Mesodermal cell (in vitro differentiated cells): ENCODE data around the gene ITGB7.
A peak's percentile ranks its signal among the peaks of the same experiment; 100 is the strongest.
"Not testable (repeated sequence)": the region's sequence is repeated elsewhere in the genome, so short reads cannot be mapped to it uniquely, and the experiment has no call there.

Experiments used
- H3K27ac ChIP-seq: 2 replicates; pipeline ENCODE4 v1.7.0; 2013; ENCODE audit warnings: mild to moderate bottlenecking, low read depth, low read length, moderate library complexity; ENCODE audit not compliant: severe bottlenecking
- H3K36me3 ChIP-seq: 2 replicates; pipeline ENCODE4 v1.7.1; 2013; ENCODE audit warnings: mild to moderate bottlenecking, low read length, moderate library complexity; ENCODE audit not compliant: control insufficient read depth, insufficient read depth
- H3K4me1 ChIP-seq: one replicate; pipeline ENCODE4 v1.7.1; 2013; ENCODE audit warnings: mild to moderate bottlenecking, low read length; ENCODE audit not compliant: insufficient read depth, control insufficient read depth, poor library complexity, severe bottlenecking
- H3K4me3 ChIP-seq: 2 replicates; pipeline ENCODE4 v1.7.0; 2013; ENCODE audit warnings: low read length, control low read depth, mild to moderate bottlenecking; ENCODE audit not compliant: insufficient read depth, poor library complexity, severe bottlenecking; ENCODE audit errors: extremely low read depth
- H3K9me3 ChIP-seq: 2 replicates; pipeline ENCODE4 v1.7.1; 2013; ENCODE audit warnings: mild to moderate bottlenecking, low read length, moderate library complexity; ENCODE audit not compliant: control insufficient read depth
- WGBS, 2 experiments: methylation state at CpG; one replicate each; pipeline ENCODE4 v1.1.5; 2013; ENCODE audit warnings: missing lambda C conversion rate in 2 of 2; ENCODE audit not compliant: insufficient coverage in 2 of 2; 5-methylcytosine and 5-hydroxymethylcytosine counted together

ITGB7 gene

GRCh38 chr12:53186745-53187144 lies 20.3 kb downstream of the ITGB7 start:
- no peaks in the 10 kb centered on the region for H3K9me3 ChIP-seq
- H3K36me3 ChIP-seq: peaks cover 81% of the 10 kb centered on the region
- H3K27ac ChIP-seq: no peak overlapping the region
- WGBS, 2 experiments: 97 to 100% methylated on average over 3 to 4 of the region's 4 CpGs
- H3K4me1 ChIP-seq: peaks cover 3% of the 10 kb centered on the region
- no peak overlapping the region for H3K4me3 ChIP-seq

GRCh38 chr12:53185582-53186153 lies 21.4 kb downstream of the ITGB7 start:
- H3K36me3 ChIP-seq: peaks cover 79% of the 10 kb centered on the region
- 93 to 100% methylated on average over 2 of the region's 3 CpGs for WGBS, 2 experiments
- H3K4me3 ChIP-seq: no peak overlapping the region

GRCh38 chr12:53184828-53185227 lies 22.2 kb downstream of the ITGB7 start:
- 87 to 99% methylated on average over 6 of the region's 6 CpGs for WGBS, 2 experiments
- no peak overlapping the region for H3K27ac ChIP-seq
- peaks cover 75% of the 10 kb centered on the region for H3K36me3 ChIP-seq
- no peak overlapping the region for H3K4me3 ChIP-seq
- no peaks in the 10 kb centered on the region for H3K9me3 ChIP-seq
- peaks cover 3% of the 10 kb centered on the region for H3K4me1 ChIP-seq

More at GRCh38 chr12:53185582-53186153, 21.4 kb downstream of the ITGB7 start:
- Histone ChIP-seq H3K9me3 (no peaks in the 10 kb centered on the region), H3K4me1 (peaks cover 3% of the 10 kb centered on the region), H3K27ac (no peak overlapping the region)

GRCh38 chr12:53182903-53183302 lies 24.1 kb downstream of the ITGB7 start:
- 100% methylated on average over 2 of the region's 2 CpGs for WGBS, 2 experiments
- Histone ChIP-seq H3K4me3 (peak overlapping the region; percentile 6), H3K4me1 (peaks cover 3% of the 10 kb centered on the region), H3K9me3 (no peaks in the 10 kb centered on the region), H3K27ac (no peak overlapping the region), H3K36me3 (peaks cover 63% of the 10 kb centered on the region)

DNA sequence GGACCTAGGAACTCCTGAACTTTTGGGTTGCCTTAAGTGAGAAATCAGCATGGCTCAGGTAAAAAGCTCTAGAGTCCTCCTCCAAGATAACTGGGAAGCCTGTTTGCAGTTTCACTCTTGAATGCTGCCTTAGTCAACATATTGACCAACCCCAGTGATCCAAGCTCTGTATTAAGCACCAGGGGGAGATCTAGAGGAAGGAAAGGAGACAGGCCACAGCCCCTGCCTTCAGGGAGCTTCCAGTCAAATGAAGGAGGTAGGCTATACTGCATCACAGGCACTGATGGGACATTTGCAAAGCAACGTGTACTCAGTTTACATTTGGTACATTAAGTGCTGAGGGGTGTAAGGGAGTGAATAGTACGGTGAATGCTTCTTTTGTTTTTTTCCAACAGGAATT lies 25.1 kb downstream of the ITGB7 start:
- H3K4me3 ChIP-seq: peak overlapping the region; percentile 63
- peaks cover 53% of the 10 kb centered on the region for H3K36me3 ChIP-seq
- H3K27ac ChIP-seq: no peak overlapping the region
- peaks cover 3% of the 10 kb centered on the region for H3K4me1 ChIP-seq
- H3K9me3 ChIP-seq: no peaks in the 10 kb centered on the region
- 96 to 100% methylated on average over 1 to 2 of the region's 2 CpGs for WGBS, 2 experiments

DNA sequence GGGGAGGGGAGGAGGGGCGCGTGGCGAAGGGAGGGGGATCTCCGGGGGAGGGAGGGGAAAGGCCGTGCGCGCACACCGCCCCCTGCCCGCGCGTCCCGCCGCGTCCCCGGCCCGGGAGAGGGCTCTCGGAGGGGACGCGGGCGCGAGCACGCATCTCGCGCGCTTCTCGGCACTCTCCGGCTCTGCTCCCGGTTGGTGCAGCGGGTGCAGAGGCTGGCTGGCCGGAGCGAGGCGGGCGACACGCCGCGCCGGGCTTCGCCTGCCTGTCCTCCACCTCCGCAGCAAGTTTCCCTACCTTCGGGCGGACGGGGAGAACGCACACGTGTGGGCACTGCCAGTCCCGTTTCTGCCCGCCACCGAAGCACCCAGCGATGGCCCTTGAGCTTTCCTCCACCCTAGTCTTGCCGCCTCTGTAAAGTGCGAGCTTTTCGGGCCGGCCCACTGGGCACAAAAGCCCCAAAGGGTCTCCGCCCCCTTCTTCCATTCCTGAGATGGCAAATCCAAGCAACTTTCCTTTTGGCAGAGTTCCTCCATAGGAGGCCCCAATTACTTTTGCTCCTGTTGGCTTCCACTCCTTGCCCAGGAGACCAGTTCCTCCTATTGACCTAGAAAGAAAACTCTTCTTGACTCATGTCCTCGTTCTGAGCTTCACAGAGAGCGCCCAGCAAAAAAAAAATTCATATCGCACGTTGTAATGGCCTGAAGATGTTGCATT lies 26.0 kb downstream of the ITGB7 start:
- H3K4me1 ChIP-seq: peaks cover 3% of the 10 kb centered on the region
- H3K27ac ChIP-seq: peak overlapping the region; percentile 95
- WGBS, 2 experiments: 4 to 5% methylated on average over 44 to 52 of the region's 57 CpGs
- peak overlapping the region; percentile 63 for H3K4me3 ChIP-seq
- H3K36me3 ChIP-seq: peaks cover 45% of the 10 kb centered on the region
- H3K9me3 ChIP-seq: no peaks in the 10 kb centered on the region

GRCh38 chr12:53180220-53180930 lies 26.7 kb downstream of the ITGB7 start, which contains the start of the genes CSAD and ZNF740:
TSS of gene CSAD (minus strand) at chr12:53180925. CDS start at chr12:53173470, 7,455 bp downstream.
TSS of gene ZNF740 (plus strand) at chr12:53180722. CDS start at chr12:53181984, 1,262 bp downstream.
- Histone ChIP-seq H3K27ac (peak within 1 kb of the TSS; percentile 95), H3K9me3 (no peaks in the 10 kb centered on the region), H3K4me3 (peak within 1 kb of the TSS; percentile 63), H3K36me3 (peaks cover 37% of the 10 kb centered on the region), H3K4me1 (peaks cover 3% of the 10 kb centered on the region)
- WGBS, 2 experiments: 0% methylated on average over 22 to 34 of the region's 70 CpGs

GRCh38 chr12:53179687-53180219 lies 27.3 kb downstream of the ITGB7 start:
- Histone ChIP-seq H3K4me1 (peaks cover 5% of the 10 kb centered on the region), H3K36me3 (peaks cover 31% of the 10 kb centered on the region), H3K27ac (peak overlapping the region; percentile 95), H3K9me3 (no peaks in the 10 kb centered on the region), H3K4me3 (peak overlapping the region; percentile 63)
- 11 to 18% methylated on average over 9 to 11 of the region's 12 CpGs for WGBS, 2 experiments

GRCh38 chr12:53178803-53179202 lies 28.2 kb downstream of the ITGB7 start:
- H3K36me3 ChIP-seq: peaks cover 22% of the 10 kb centered on the region
- not testable (repeated sequence) for H3K4me3 ChIP-seq, H3K4me1 ChIP-seq, H3K27ac ChIP-seq, H3K9me3 ChIP-seq
- 93 to 97% methylated on average over 11 to 12 of the region's 14 CpGs for WGBS, 2 experiments

- H3K36me3 ChIP-seq, H3K27ac ChIP-seq, H3K4me3 ChIP-seq, H3K9me3 ChIP-seq: not testable (repeated sequence)
- 100% methylated on average over 3 to 4 of the region's 6 CpGs for WGBS, 2 experiments
- peaks cover 16% of the 10 kb centered on the region for H3K4me1 ChIP-seq
Measured at GRCh38 chr12:53177447-53177846, 29.6 kb downstream of the ITGB7 start.
